Measurements from ENCODE around the gene CHST8. TPM values are rescaled to one million over a fixed set of nuclear protein-coding genes. Genes with fewer than 3 reads are reported as not detected.

Gene CHST8
- total and polyA plus RNA-seq, 9 donors = 0.09 to 1.4 (median 0.36) TPM

DNA sequence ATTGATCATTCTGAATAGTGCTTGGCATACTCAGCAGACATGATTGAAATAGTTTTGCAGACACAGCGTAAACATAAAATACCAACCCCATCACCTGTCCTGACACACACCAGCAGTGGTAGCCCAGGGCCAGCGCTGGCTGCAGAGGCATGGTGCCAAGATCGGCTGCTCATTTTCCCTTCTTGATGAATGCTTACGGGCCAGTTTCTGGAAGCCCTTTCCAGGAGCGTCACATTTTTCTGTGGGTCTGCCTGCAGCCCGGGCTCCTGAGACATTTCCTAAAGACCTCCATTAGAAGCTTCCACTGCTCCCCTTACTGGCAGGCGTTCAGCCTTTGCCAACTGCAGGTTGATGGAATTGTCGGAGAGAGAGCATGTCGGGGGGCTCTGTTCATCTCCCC is 48.6 kb downstream of the CHST8 start:
- no peaks in the 10 kb centered on the region for H3K9me3 ChIP-seq (replicated peaks; ENCODE audit: control insufficient read depth, low read depth, low read length)
- H3K27ac ChIP-seq (ENCODE audit: low read length) = no peak overlapping the region
- H3K27me3 ChIP-seq (ENCODE audit: control insufficient read depth, insufficient read depth, low read length) = peaks cover 6% of the 10 kb centered on the region
- no peak overlapping the region for H3K4me3 ChIP-seq (ENCODE audit: low read length)
- WGBS (ENCODE audit: insufficient coverage) = 72% methylated on average over 9 of the region's 9 CpGs
- DNase-seq = no peak
- H3K36me3 ChIP-seq (ENCODE audit: control insufficient read depth, insufficient read depth, low read length) = no peaks in the 10 kb centered on the region
- H3K4me1 ChIP-seq (ENCODE audit: control insufficient read depth, insufficient read depth, low read length) = no peaks in the 10 kb centered on the region

DNA sequence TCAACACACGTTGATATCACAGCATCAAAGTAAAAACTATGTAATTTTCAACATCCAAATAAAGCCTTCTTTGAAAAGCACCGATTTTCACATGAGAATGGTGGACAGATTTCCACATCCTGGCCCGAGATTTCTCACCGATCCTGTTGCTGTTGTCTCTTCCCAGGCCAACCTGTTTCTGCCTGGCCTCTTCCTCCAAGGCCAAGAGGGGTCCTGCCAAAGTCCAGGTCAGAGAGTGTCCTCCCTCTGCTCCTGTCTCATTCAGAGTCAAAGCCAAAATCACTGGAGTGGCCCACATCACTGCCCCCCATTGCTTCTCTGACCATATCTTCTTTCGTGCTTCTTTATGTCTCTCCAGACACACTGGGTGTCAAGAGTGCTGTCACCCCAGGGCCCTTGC is 49.5 kb downstream of the CHST8 start:
- Histone ChIP-seq H3K4me1 (ENCODE audit: control insufficient read depth, insufficient read depth, low read length) (no peaks in the 10 kb centered on the region), H3K27me3 (ENCODE audit: control insufficient read depth, insufficient read depth, low read length) (peaks cover 6% of the 10 kb centered on the region), H3K9me3 (replicated peaks; ENCODE audit: control insufficient read depth, low read depth, low read length) (no peaks in the 10 kb centered on the region), H3K27ac (ENCODE audit: low read length) (no peak overlapping the region), H3K4me3 (ENCODE audit: low read length) (no peak overlapping the region), H3K36me3 (ENCODE audit: control insufficient read depth, insufficient read depth, low read length) (no peaks in the 10 kb centered on the region)
- DNase-seq = no peak
- 64% methylated on average over 4 of the region's 5 CpGs for whole genome bisulfite sequencing (ENCODE audit: insufficient coverage)

DNA sequence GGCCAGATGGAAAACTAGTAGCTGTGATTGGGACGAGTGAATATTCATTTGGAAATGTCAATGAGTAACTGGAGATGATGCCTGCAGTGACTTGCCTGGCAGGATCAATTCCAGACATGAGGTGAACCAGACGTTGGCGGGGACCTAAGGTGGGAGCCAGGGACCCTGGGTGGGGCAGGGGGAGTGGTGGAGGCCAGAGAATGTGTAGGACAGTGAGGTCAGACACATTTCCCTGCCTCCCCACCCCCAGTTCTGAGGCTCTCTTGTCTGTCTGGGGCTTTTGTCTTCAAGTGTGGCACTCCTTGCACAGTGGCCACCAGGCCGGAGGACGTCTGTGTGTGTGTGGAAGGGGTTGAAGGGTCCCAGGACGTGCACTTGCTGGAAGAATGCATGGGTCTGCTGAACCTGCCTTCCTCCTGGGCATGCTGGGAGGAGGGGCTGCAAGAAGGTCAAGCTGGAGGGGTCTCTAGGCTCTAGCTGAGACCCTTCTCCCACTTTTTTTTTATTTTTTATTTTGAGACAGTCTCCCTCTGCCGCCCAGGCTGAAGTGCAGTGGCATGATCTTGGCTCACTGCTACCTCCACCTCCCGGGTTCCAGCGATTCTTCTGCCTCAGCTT is 51.6 kb downstream of the CHST8 start:
- H3K27me3 ChIP-seq (ENCODE audit: control insufficient read depth, insufficient read depth, low read length) = peaks cover 2% of the 10 kb centered on the region
- no peak for DNase-seq

DNA sequence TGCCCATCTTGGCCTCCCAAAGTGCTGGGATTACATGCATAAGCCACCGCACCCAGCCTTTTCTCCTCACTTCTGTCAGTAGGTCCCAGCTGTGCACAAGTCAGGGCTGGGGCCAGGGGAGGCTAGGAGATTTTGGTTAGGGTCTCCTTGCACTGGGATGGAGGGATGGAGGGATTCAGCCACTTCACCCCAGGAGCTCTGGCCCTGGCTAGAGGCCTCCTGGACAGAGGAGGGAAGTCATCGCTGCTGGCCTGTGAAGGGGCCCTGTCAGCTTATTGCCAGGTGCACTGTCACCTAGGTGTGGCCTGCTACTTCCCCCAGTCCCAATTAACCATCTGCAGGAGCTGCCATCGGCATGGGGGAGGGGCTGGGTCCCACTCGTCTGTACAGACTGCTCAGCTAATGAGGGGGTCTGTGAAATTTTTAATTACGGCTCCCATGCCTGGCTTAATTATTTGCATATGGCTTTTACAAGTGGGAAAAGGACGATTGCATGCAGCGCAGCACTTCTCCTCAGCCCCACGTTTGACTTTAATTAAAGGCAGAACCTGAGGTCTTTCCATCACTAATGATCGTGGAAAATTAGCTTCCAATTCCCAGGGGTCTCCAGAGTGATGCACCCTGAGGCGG is 52.4 kb downstream of the CHST8 start:
- no peaks in the 10 kb centered on the region for H3K36me3 ChIP-seq (ENCODE audit: control insufficient read depth, insufficient read depth, low read length)

More for the DNA sequence above, 51.6 kb downstream of the CHST8 start:
- H3K4me1 ChIP-seq (ENCODE audit: control insufficient read depth, insufficient read depth, low read length) = no peaks in the 10 kb centered on the region
- no peaks in the 10 kb centered on the region for H3K9me3 ChIP-seq (replicated peaks; ENCODE audit: control insufficient read depth, low read depth, low read length)
- 79% methylated on average over 3 of the region's 9 CpGs for WGBS (ENCODE audit: insufficient coverage)
- no peak overlapping the region for H3K4me3 ChIP-seq (ENCODE audit: low read length)
- no peak overlapping the region for H3K27ac ChIP-seq (ENCODE audit: low read length)
- H3K36me3 ChIP-seq (ENCODE audit: control insufficient read depth, insufficient read depth, low read length) = no peaks in the 10 kb centered on the region

DNA sequence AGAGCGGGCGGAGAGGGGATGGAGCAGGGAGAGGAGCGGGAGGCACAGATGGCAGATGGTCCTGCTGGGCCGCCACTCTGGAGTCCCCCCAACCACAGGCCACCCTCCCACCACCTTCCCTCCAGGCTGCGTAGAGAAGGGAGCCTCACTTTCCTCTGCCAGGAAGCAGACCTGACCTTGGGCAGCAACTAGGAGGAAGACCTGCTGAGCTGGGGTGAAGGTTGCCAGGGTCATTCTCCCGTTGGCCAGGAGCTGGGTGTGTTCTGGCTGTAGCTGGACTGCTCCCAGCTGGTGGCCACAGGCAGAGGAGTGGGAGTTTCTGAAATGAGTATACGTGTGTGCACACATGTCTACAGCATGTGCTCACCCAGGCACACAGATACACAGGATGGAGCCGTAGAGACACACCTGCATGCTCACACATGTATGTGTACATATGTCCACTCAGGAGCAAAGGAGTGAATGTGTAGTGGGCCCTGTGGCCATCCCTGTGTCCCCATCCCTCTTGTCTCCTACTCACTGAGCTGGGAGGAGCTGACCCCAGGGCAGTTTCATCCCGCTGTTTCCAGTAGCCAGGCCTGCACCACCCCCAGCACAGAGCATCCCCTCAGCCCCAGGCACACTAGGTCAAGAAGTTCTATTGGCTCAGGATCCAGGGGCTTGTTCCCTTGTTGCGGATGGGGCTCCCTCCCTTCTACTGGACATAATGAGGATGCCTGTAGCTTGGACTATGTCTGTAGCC is 53.0 kb downstream of the CHST8 start:
- 24% methylated on average over 3 of the region's 10 CpGs for WGBS (ENCODE audit: insufficient coverage)
- DNase-seq = no peak
- H3K4me3 ChIP-seq (ENCODE audit: low read length) = no peak overlapping the region
- no peaks in the 10 kb centered on the region for H3K36me3 ChIP-seq (ENCODE audit: control insufficient read depth, insufficient read depth, low read length)
- no peaks in the 10 kb centered on the region for H3K4me1 ChIP-seq (ENCODE audit: control insufficient read depth, insufficient read depth, low read length)
- H3K9me3 ChIP-seq (replicated peaks; ENCODE audit: control insufficient read depth, low read depth, low read length) = no peaks in the 10 kb centered on the region
- H3K27ac ChIP-seq (ENCODE audit: low read length) = no peak overlapping the region
- H3K27me3 ChIP-seq (ENCODE audit: control insufficient read depth, insufficient read depth, low read length) = no peaks in the 10 kb centered on the region

More for the DNA sequence above, 52.4 kb downstream of the CHST8 start:
- DNase-seq = no peak
- H3K9me3 ChIP-seq (replicated peaks; ENCODE audit: control insufficient read depth, low read depth, low read length) = no peaks in the 10 kb centered on the region
- 30% methylated on average over 3 of the region's 10 CpGs for WGBS (ENCODE audit: insufficient coverage)
- no peak overlapping the region for H3K27ac ChIP-seq (ENCODE audit: low read length)
- H3K4me3 ChIP-seq (ENCODE audit: low read length) = no peak overlapping the region
- H3K27me3 ChIP-seq (ENCODE audit: control insufficient read depth, insufficient read depth, low read length) = peaks cover 2% of the 10 kb centered on the region
- no peaks in the 10 kb centered on the region for H3K4me1 ChIP-seq (ENCODE audit: control insufficient read depth, insufficient read depth, low read length)

DNA sequence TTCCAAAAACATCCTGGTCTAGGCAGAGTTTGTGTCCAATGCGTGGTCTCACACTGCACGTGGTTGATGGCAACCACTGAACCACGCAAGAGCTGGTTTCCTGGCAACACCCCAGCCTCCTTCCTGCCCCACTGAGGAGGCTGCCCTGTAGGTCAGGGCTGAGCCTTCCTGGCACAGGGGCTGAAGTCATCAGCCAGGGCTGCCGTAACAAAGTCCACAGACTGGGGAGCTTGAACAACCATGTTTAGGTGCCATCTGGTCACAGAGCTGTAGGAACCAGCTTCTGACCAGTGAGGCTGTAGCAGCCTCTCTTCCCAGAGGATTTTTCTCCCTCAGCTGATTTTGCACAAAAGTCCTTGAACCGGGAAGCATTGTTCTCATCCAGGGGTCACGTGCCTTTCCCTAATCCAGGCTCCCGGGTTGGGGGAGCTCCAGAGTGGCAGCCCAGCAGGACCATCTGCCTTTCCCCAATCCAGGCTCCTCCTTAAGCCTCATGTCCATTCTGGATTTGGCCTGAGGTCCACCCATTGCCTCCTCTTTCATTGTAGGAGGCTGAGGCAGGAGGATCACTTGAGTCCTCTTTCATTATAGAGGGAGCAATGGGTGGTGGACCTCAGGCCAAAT is 53.9 kb downstream of the CHST8 start:
- WGBS (ENCODE audit: insufficient coverage) = 59% methylated on average over 5 of the region's 7 CpGs
- H3K36me3 ChIP-seq (ENCODE audit: control insufficient read depth, insufficient read depth, low read length) = no peaks in the 10 kb centered on the region
- H3K27me3 ChIP-seq (ENCODE audit: control insufficient read depth, insufficient read depth, low read length) = no peaks in the 10 kb centered on the region

DNA sequence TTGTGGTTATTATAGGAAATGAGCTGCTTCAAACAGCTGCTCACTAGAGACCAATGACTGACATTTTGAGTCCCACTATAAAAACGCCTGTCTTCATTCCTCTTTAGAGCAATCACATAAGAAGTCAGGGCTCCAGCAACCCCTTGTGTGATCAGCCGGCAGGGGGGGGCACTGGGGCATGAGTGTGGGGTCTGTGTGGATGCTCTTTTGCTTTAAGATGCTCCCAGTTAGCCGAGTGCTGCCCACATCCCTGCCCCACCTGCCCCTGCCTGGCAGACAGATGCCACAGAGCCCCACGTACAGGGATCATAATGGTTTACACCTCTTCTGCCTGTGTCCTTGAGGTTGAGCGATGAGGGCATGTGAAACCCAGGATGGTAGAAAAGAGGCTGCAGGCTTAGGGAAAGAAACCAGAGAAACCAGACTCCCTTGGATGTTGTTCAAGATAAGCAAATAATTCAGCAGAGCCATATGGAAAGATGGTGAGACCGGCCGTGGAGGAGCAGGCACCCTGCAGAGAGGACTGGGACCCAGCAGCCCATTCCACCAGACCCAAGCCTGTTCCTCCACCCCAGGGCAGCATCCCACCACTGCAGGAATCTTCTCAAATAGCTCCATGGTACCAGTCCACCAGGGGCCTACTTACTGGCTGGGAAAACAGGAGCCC is 55.4 kb downstream of the CHST8 start:
- WGBS (ENCODE audit: insufficient coverage) = 33% methylated on average over 1 of the region's 7 CpGs
- Histone ChIP-seq H3K36me3 (ENCODE audit: control insufficient read depth, insufficient read depth, low read length) (no peaks in the 10 kb centered on the region), H3K4me3 (ENCODE audit: low read length) (no peak overlapping the region), H3K27me3 (ENCODE audit: control insufficient read depth, insufficient read depth, low read length) (no peaks in the 10 kb centered on the region), H3K4me1 (ENCODE audit: control insufficient read depth, insufficient read depth, low read length) (no peaks in the 10 kb centered on the region), H3K9me3 (replicated peaks; ENCODE audit: control insufficient read depth, low read depth, low read length) (no peaks in the 10 kb centered on the region), H3K27ac (ENCODE audit: low read length) (no peak overlapping the region)
- no peak for DNase-seq

More for the DNA sequence above, 53.9 kb downstream of the CHST8 start:
- H3K27ac ChIP-seq (ENCODE audit: low read length) = no peak overlapping the region
- H3K9me3 ChIP-seq (replicated peaks; ENCODE audit: control insufficient read depth, low read depth, low read length) = no peaks in the 10 kb centered on the region
- no peak overlapping the region for H3K4me3 ChIP-seq (ENCODE audit: low read length)
- no peak for DNase-seq
- no peaks in the 10 kb centered on the region for H3K4me1 ChIP-seq (ENCODE audit: control insufficient read depth, insufficient read depth, low read length)

DNA sequence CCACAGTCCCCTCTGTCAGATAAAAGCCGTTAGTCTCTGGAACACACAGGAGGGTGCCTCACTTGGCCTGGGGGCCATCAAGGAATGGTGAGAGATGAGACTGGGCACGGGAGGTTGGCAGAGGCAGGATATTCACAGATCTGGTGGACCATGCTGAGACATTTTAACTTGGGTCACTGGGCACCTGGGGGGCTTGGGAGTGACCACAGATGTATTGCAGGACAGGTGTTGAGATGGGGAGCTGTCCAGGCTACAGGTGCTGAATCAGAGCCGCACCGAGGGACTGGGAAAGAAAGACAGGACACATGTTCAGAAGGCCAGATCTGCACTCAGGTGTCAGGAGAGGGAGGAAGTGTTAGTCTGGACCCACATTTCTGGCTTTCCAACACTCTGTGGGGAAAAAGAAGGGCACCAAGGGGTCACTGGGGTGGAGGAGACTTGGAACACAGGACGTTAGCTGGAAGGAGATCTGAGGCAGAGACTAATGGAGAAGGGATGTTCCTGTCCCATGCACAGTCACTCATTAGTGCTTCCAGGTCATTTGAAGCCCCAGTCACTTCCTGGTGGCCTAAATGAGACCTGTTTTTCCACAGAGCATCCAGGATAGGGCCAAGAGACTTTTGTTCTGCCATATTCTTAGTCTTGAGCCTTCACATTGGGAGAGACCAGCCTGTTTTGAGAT is 56.1 kb downstream of the CHST8 start:
- Histone ChIP-seq H3K27me3 (ENCODE audit: control insufficient read depth, insufficient read depth, low read length) (no peaks in the 10 kb centered on the region), H3K4me3 (ENCODE audit: low read length) (no peak overlapping the region), H3K9me3 (replicated peaks; ENCODE audit: control insufficient read depth, low read depth, low read length) (no peaks in the 10 kb centered on the region), H3K4me1 (ENCODE audit: control insufficient read depth, insufficient read depth, low read length) (no peaks in the 10 kb centered on the region), H3K36me3 (ENCODE audit: control insufficient read depth, insufficient read depth, low read length) (no peaks in the 10 kb centered on the region), H3K27ac (ENCODE audit: low read length) (no peak overlapping the region)
- DNase-seq = no peak
- WGBS (ENCODE audit: insufficient coverage) = 43% methylated on average over 5 of the region's 5 CpGs

DNA sequence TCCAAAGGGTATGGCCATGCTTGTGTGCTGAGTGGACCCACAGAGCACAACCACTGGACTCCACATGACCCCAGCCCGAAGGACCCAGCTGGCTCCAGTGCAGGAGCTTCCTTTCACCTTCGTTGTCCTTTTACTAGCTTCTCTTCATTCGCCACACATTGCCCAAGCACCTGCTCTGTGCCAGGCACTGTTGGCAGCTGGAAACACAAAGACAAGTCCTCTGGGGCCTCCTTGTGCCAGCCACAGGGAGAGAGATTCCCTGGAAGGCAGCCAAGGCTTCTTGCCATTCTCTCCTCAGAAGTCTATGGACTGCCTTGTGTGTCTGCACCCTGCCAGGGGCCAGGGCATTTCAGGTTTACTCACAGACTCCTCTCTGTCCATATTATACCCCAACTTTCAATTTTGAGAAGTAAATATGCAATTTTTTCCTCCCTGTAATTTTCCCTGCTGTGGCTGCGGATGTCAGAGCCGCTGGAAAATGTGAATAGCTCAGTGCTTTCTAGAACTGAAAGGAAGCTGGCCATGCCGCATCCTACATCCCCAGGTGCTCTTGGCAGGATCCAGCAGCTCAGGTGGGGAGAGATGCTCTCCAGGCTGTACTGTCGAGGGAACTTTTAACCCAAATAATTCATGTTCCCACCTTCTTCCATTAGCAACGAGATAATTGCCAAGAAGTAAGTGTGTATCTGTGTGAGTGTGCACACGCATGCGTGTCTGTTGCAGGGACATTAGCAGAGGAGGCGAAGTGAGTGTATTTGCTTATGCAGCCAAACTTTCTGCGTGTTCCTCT is 57.2 kb downstream of the CHST8 start:
- H3K27me3 ChIP-seq (ENCODE audit: control insufficient read depth, insufficient read depth, low read length) = peaks cover 8% of the 10 kb centered on the region
- no peaks in the 10 kb centered on the region for H3K9me3 ChIP-seq (replicated peaks; ENCODE audit: control insufficient read depth, low read depth, low read length)
- no peak for DNase-seq
- H3K4me3 ChIP-seq (ENCODE audit: low read length) = no peak overlapping the region
- WGBS (ENCODE audit: insufficient coverage) = 76% methylated on average over 9 of the region's 12 CpGs
- H3K27ac ChIP-seq (ENCODE audit: low read length) = no peak overlapping the region
- no peaks in the 10 kb centered on the region for H3K36me3 ChIP-seq (ENCODE audit: control insufficient read depth, insufficient read depth, low read length)
- H3K4me1 ChIP-seq (ENCODE audit: control insufficient read depth, insufficient read depth, low read length) = no peaks in the 10 kb centered on the region
